Testis (tissue), 3 donors: ENCODE measurements around the gene NPM3. TPM values are rescaled to one million over a fixed set of nuclear protein-coding genes. Genes with fewer than 3 reads are reported as not detected.

ENCODE experiments used
- DNase-seq: peaks from one replicate; pipeline ENCODE4 v3.0.0-alpha.2; 2019
- H3K27ac ChIP-seq, 2 donors: fragments of 200-600 bp; sonication (generic); one replicate each; pipeline ENCODE4 v1.5.1; 2019
- H3K27me3 ChIP-seq: fragments of 200-600 bp; sonication (generic); one replicate; pipeline ENCODE4 v1.5.1; 2019
- H3K36me3 ChIP-seq: fragments of 200-600 bp; sonication (generic); one replicate; pipeline ENCODE4 v1.5.1; 2017; ENCODE audit warnings: low read depth; ENCODE audit errors: missing control alignments
- H3K4me1 ChIP-seq: fragments of 200-600 bp; sonication (generic); one replicate; pipeline ENCODE4 v1.5.1; 2019
- H3K4me3 ChIP-seq, 2 donors: fragments of 200-600 bp; sonication (generic); one replicate each; pipeline ENCODE4 v1.5.1; 2017 to 2019
- H3K9me3 ChIP-seq: fragments of 200-600 bp; sonication (generic); one replicate; pipeline ENCODE4 v1.5.1; 2017
- CTCF ChIP-seq, 3 experiments: fragments of 450-650 bp in 2 of 3; fragments of 200-600 bp in 1 of 3; sonication (generic) in 1 of 3; IDR thresholded peaks; one replicate each; pipeline ENCODE4 v1.5.1; 2016 to 2019; ENCODE audit warnings: antibody characterized with exemption in 3 of 3, mild to moderate bottlenecking in 2 of 3, moderate library complexity in 1 of 3
- POLR2A ChIP-seq: fragments of 450-650 bp; IDR thresholded peaks from one replicate; pipeline ENCODE4 v1.6.1; 2017; ENCODE audit warnings: antibody characterized with exemption, mild to moderate bottlenecking, moderate library complexity
- WGBS, 2 donors: methylation state at CpG; one replicate each; pipeline ENCODE4 v1.1.5; 2018; 5-methylcytosine and 5-hydroxymethylcytosine counted together
- intact Hi-C: fragments of 100-400 bp; cut with DNase I; formaldehyde crosslinking; loops from one replicate; pipeline ENCODE4 v1.15.1; 2023; ENCODE audit warnings: low total_unique reads
- polyA plus RNA-seq: library from polyadenylated mRNA; stranded (reverse); fragments of 350-450 nt; fragmentation: Illumina TruSeq; extraction: RNeasy Lipid Tissue Mini Kit (QIAGEN cat#74804); gene quantifications from one replicate; pipeline ENCODE4 v1.2.3, GENCODE V29; 2014; ENCODE audit warnings: low read depth, low replicate concordance; ENCODE audit not compliant: insufficient read depth
- total RNA-seq, 2 donors: library from RNA; depleted of rRNA; stranded (reverse); fragments of >200 nt; gene quantifications; one replicate each; pipeline ENCODE4 v1.2.3, GENCODE V29; 2016

NPM3 gene
- total and polyA plus RNA-seq, 3 donors from 2014 or later, result 38.9 to 64.5 (median 40.9) TPM

GRCh38 chr10:101748496-101748895 lies 34.8 kb downstream of the NPM3 start:
- H3K27me3 ChIP-seq, result no peaks in the 10 kb centered on the region
- H3K27ac ChIP-seq, result no peak overlapping the region
- H3K36me3 ChIP-seq, result no peaks in the 10 kb centered on the region
- H3K9me3 ChIP-seq, result no peaks in the 10 kb centered on the region
- intact Hi-C loops, result no loop called here
- no peaks in the 10 kb centered on the region for H3K4me1 ChIP-seq
- H3K4me3 ChIP-seq, result no peak overlapping the region
- DNase-seq, result no peak
- 82 to 87% methylated on average over 3 of the region's 3 CpGs for WGBS, 2 donors
- TF ChIP-seq CTCF (IDR thresholded peaks at IDR 0.05) (no peak), POLR2A (no peak)

GRCh38 chr10:101745074-101745696 lies 38.1 kb downstream of the NPM3 start:
- 61 to 70% methylated on average over 9 of the region's 9 CpGs for WGBS, 2 donors
- intact Hi-C loops, result no loop called here
- no peak for TF ChIP-seq POLR2A
- no peak for TF ChIP-seq CTCF (IDR thresholded peaks at IDR 0.05)

GRCh38 chr10:101744267-101744666 lies 39.0 kb downstream of the NPM3 start:
- no peak overlapping the region for H3K27ac ChIP-seq
- WGBS, 2 donors, result 80 to 87% methylated on average over 3 of the region's 3 CpGs
- H3K4me1 ChIP-seq, result no peaks in the 10 kb centered on the region
- H3K36me3 ChIP-seq, result no peaks in the 10 kb centered on the region
- no peak overlapping the region for H3K4me3 ChIP-seq
- no peaks in the 10 kb centered on the region for H3K27me3 ChIP-seq
- DNase-seq, result no peak
- intact Hi-C loops, result no loop called here
- TF ChIP-seq POLR2A (no peak), CTCF (IDR thresholded peaks at IDR 0.05) (no peak)
- no peaks in the 10 kb centered on the region for H3K9me3 ChIP-seq

More at GRCh38 chr10:101745074-101745696, 38.1 kb downstream of the NPM3 start:
- no peak for DNase-seq
- Histone ChIP-seq H3K27ac (no peak overlapping the region), H3K27me3 (no peaks in the 10 kb centered on the region), H3K36me3 (no peaks in the 10 kb centered on the region), H3K4me3 (no peak overlapping the region), H3K4me1 (no peaks in the 10 kb centered on the region), H3K9me3 (no peaks in the 10 kb centered on the region)

GRCh38 chr10:101741938-101742337 lies 41.3 kb downstream of the NPM3 start:
- H3K36me3 ChIP-seq, result no peaks in the 10 kb centered on the region
- no peaks in the 10 kb centered on the region for H3K9me3 ChIP-seq
- TF ChIP-seq POLR2A (no peak), CTCF (IDR thresholded peaks at IDR 0.05) (no peak)
- no peak overlapping the region for H3K4me3 ChIP-seq
- no peak for DNase-seq
- intact Hi-C loops, result no loop called here
- H3K27me3 ChIP-seq, result no peaks in the 10 kb centered on the region
- H3K27ac ChIP-seq, result no peak overlapping the region
- H3K4me1 ChIP-seq, result no peaks in the 10 kb centered on the region
- WGBS, 2 donors, result 48% methylated on average over 2 of the region's 2 CpGs

GRCh38 chr10:101736666-101737065 lies 46.6 kb downstream of the NPM3 start:
- H3K4me3 ChIP-seq, result no peak overlapping the region
- H3K27ac ChIP-seq, result no peak overlapping the region
- TF ChIP-seq POLR2A (no peak), CTCF (IDR thresholded peaks at IDR 0.05) (no peak)
- WGBS, 2 donors, result 70 to 80% methylated on average over 3 of the region's 3 CpGs
- no peaks in the 10 kb centered on the region for H3K4me1 ChIP-seq
- H3K36me3 ChIP-seq, result no peaks in the 10 kb centered on the region
- DNase-seq, result no peak
- no peaks in the 10 kb centered on the region for H3K27me3 ChIP-seq
- intact Hi-C loops, result no loop called here
- no peaks in the 10 kb centered on the region for H3K9me3 ChIP-seq
